Peyer's patch (tissue), 4 donors: ENCODE results near the gene MTERF1. TPM values are rescaled to one million over a fixed set of nuclear protein-coding genes. Genes with fewer than 3 reads are reported as not detected.

ENCODE experiments used
- DNase-seq, 3 donors: peaks; one replicate each; pipeline ENCODE4 v3.0.0-alpha.2; 2017 to 2019
- H3K27ac ChIP-seq, 4 donors: fragments of 200-600 bp; sonication (generic); one replicate each; pipeline ENCODE4 v1.5.1; 2016 to 2019
- H3K27me3 ChIP-seq, 2 donors: fragments of 200-600 bp; sonication (generic); one replicate each; pipeline ENCODE4 v1.5.1; 2019
- H3K36me3 ChIP-seq, 3 donors: fragments of 200-600 bp; sonication (generic); one replicate each; pipeline ENCODE4 v1.5.1; 2016 to 2019
- H3K4me1 ChIP-seq, 4 donors: fragments of 200-600 bp; sonication (generic); one replicate each; pipeline ENCODE4 v1.5.1; 2016 to 2019
- H3K4me3 ChIP-seq, 4 donors: fragments of 200-600 bp; sonication (generic); 1 replicate in 3 of 4; 2 replicates in 1 of 4; pipeline ENCODE4 v1.5.1; 2016 to 2019; ENCODE audit warnings: mild to moderate bottlenecking in 1 of 4
- H3K9me3 ChIP-seq, 4 donors: fragments of 200-600 bp; sonication (generic); one replicate each; pipeline ENCODE4 v1.5.1; 2016 to 2019; ENCODE audit warnings: mild to moderate bottlenecking in 1 of 4
- POLR2A ChIP-seq, 2 donors: fragments of 450-650 bp; IDR thresholded peaks; one replicate each; pipeline ENCODE4 v1.5.1; 2017; ENCODE audit warnings: antibody characterized with exemption in 2 of 2, mild to moderate bottlenecking in 2 of 2, moderate library complexity in 2 of 2
- total RNA-seq, 4 donors: library from RNA; depleted of rRNA; stranded (reverse); fragments of >200 nt; gene quantifications; one replicate each; pipeline ENCODE4 v1.1.0, GENCODE V29; 2016
- TF ChIP-seq, protein P1 (sequence below), 6 experiments: fragments of 450-650 bp in 4 of 6; fragments of 200-600 bp in 2 of 6; sonication (generic) in 1 of 6; IDR thresholded peaks; one replicate each; pipeline ENCODE4 v1.5.1; 2017 to 2019; ENCODE audit warnings: antibody characterized with exemption in 6 of 6, mild to moderate bottlenecking in 3 of 6, moderate library complexity in 1 of 6

MTERF1 gene
- total RNA-seq, 4 donors from 2014 or later, result 6.8 to 17.3 (median 11.8) TPM

DNA sequence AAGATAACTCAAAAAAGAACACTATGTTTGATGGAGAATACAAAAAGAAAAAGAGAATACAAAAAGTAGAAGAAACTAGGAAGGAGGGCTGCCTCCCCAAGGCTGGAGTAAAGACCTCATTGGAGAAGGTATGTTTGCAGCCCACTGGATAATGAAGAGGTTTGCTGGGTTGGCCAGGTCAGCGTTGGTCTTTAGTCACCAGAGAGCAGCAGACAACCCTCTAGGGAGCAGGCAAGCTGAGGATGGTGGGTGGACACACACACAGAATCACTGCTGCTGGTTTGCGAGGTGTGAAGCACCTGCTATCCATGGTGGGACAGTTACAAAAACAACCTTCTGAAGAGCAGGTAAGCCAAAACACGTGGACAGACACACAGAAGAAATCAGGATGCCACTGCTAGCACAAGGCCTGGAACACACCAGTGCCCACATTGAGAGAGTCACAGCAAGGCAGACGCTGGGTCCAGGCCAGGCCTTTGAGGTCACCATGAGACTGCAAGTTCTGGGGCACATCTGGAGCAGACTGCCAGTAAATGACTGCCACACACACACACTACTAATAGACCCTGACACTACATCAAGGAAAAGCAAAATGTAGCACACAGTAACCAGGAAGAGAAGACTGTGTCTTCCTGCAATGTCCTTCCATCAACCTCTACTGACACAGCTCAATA is 43.0 kb downstream of the MTERF1 start:
- no peak overlapping the region for H3K4me3 ChIP-seq
- DNase-seq, result no peak
- TF ChIP-seq POLR2A (IDR thresholded peaks at IDR 0.05), result no peak
- TF ChIP-seq, protein P1, sequence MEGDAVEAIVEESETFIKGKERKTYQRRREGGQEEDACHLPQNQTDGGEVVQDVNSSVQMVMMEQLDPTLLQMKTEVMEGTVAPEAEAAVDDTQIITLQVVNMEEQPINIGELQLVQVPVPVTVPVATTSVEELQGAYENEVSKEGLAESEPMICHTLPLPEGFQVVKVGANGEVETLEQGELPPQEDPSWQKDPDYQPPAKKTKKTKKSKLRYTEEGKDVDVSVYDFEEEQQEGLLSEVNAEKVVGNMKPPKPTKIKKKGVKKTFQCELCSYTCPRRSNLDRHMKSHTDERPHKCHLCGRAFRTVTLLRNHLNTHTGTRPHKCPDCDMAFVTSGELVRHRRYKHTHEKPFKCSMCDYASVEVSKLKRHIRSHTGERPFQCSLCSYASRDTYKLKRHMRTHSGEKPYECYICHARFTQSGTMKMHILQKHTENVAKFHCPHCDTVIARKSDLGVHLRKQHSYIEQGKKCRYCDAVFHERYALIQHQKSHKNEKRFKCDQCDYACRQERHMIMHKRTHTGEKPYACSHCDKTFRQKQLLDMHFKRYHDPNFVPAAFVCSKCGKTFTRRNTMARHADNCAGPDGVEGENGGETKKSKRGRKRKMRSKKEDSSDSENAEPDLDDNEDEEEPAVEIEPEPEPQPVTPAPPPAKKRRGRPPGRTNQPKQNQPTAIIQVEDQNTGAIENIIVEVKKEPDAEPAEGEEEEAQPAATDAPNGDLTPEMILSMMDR (IDR thresholded peaks at IDR 0.05), result no peak

DNA sequence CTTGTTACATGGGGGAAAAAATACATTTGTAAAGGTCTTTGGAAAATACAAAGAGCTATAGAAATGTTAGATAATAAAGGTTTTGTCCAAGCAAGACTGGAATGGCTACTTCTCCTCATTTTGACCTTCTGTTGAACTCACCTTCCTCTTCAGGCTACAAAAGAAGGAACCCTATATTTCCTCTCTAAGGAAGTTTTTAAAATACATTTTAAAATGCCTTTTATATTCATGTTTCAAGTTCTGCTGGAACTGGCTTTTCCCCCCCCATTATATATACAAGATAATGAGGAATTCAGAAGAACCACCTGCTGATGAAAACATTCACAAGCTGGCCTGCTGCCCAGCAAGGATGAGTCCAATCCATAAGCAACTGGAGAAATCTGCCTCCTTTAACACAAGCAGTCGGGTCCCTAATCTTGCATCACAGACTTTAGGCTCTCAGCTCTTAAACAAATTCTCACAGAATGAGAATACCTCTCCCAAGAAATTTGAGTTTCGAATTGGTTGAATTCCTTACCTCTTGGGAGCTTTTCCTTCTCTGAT is 44.6 kb downstream of the MTERF1 start:
- no peak for DNase-seq
- Histone ChIP-seq H3K27me3 (no peaks in the 10 kb centered on the region), H3K4me3 (no peak overlapping the region), H3K9me3 (no peaks in the 10 kb centered on the region), H3K4me1 (no peaks in the 10 kb centered on the region), H3K36me3 (no peaks in the 10 kb centered on the region), H3K27ac (no peak overlapping the region)
- TF ChIP-seq, protein P1 (IDR thresholded peaks at IDR 0.05), result no peak
- no peak for TF ChIP-seq POLR2A (IDR thresholded peaks at IDR 0.05)

More for the DNA sequence above, 43.0 kb downstream of the MTERF1 start:
- Histone ChIP-seq H3K9me3 (peaks cover 0 to 3% (median 0%) of the 10 kb centered on the region in 4 donors), H3K27me3 (no peaks in the 10 kb centered on the region), H3K4me1 (no peaks in the 10 kb centered on the region), H3K36me3 (no peaks in the 10 kb centered on the region), H3K27ac (no peak overlapping the region)

DNA sequence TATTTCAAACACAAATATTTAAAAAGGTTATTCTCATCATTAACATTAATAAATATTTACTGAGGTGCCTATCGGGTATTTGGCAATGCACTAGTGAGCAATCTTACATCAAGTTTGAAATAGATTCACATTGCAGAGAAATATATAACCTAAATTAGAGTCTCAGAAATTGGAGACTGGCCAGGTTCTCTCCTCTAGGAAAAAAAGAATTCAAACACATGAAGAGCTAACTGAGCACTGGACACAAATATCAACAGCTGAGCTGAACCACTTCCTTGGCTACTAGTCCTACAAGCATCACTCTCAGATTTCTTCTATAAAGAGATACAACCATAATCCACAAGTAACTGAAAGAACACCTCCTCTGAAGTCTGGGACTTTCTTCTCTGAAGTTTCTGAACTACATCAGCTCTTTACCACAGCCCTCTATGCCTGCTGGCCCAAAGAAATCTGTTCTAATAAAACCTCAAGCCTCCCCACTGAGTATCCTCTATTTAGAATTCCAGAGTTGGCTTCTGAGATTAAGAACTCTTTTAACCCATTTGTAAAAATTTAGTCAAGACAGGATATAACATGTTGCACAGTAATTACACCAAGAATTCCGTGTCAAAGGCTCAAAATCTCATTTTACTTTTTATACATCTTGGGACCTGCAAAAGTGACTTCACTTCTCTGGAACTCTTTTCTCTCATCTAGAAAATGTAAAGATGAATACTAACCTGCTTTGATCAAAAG is 45.2 kb downstream of the MTERF1 start:
- no peak for TF ChIP-seq POLR2A (IDR thresholded peaks at IDR 0.05)
- TF ChIP-seq, protein P1 (IDR thresholded peaks at IDR 0.05), result no peak
- no peak for DNase-seq
- Histone ChIP-seq H3K27ac (no peak overlapping the region), H3K4me3 (no peak overlapping the region), H3K9me3 (no peaks in the 10 kb centered on the region), H3K4me1 (no peaks in the 10 kb centered on the region), H3K27me3 (no peaks in the 10 kb centered on the region), H3K36me3 (no peaks in the 10 kb centered on the region)

DNA sequence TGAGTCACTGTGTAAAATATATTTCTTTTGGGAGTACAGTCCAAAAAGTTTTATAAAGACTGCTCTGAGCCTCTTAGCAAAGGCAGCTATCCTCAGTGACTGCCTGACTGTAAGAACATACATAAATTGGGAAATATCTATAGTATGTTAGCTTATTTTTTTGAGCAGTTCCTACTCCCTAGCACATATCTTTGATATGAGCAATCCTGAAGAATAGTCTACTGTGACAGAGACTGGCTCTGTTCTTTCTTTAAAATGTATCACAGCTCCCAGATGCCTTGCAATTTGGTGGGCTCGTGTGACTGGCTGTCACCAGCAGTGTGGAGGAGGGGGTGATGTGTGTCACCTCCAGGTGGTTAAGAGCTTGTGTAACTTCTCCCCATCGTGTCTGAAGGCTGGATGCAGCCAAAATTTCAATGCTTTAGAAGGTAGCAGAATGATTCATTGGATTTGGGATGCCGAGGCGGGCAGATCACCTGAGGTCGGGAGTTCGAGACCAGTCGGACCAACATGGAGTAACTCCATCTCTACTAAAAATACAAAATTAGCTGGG is 47.9 kb downstream of the MTERF1 start:
- Histone ChIP-seq H3K4me3 (no peak overlapping the region), H3K4me1 (no peaks in the 10 kb centered on the region), H3K27ac (no peak overlapping the region), H3K9me3 (no peaks in the 10 kb centered on the region), H3K36me3 (no peaks in the 10 kb centered on the region), H3K27me3 (no peaks in the 10 kb centered on the region)
- no peak for DNase-seq
- TF ChIP-seq, protein P1 (IDR thresholded peaks at IDR 0.05), result no peak
- TF ChIP-seq POLR2A (IDR thresholded peaks at IDR 0.05), result no peak

DNA sequence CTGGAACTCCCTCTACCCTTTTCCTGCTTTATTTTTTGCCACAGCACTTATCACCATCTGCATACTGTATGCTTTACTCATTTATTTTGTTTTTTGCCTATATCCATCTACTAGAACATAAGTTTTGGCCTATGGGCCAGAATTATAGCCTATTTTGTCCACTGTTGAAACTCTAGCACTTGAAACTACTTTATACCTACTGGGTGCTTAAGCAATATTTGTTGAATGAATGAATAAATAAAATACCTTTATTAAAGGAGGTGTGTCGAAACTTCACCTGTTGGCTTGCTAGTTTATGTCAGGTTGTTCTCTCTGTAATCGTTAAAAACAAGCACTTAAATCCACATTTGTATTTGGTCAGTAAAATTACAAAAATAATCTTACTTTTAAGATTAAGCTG is 53.3 kb downstream of the MTERF1 start:
- no peaks in the 10 kb centered on the region for H3K36me3 ChIP-seq
- no peaks in the 10 kb centered on the region for H3K4me1 ChIP-seq
- H3K27me3 ChIP-seq, result no peaks in the 10 kb centered on the region
- DNase-seq, result no peak
- TF ChIP-seq POLR2A (IDR thresholded peaks at IDR 0.05), result no peak
- TF ChIP-seq, protein P1 (IDR thresholded peaks at IDR 0.05), result no peak
- H3K27ac ChIP-seq, result no peak overlapping the region
- no peaks in the 10 kb centered on the region for H3K9me3 ChIP-seq
- no peak overlapping the region for H3K4me3 ChIP-seq
